Endothelial cell of umbilical vein (primary cell): ENCODE data around the gene SPINT2.

Source experiments
- CTCF ChIP-seq, 2 donors: IDR thresholded peaks; 1 replicate in 1 of 2; 2 replicates in 1 of 2; pipeline ENCODE4 v1.5.1; 2011; ENCODE audit warnings: low read length in 2 of 2, mild to moderate bottlenecking in 2 of 2, moderate library complexity in 2 of 2, control low read depth in 1 of 2, inconsistent platforms in 1 of 2, low read depth in 1 of 2; ENCODE audit not compliant: insufficient read depth in 1 of 2; ENCODE audit errors: extremely low read depth in 1 of 2
- EZH2 ChIP-seq: IDR thresholded peaks from 2 replicates; pipeline ENCODE4 v1.6.1; 2012; ENCODE audit warnings: borderline replicate concordance, low read depth, mild to moderate bottlenecking, moderate library complexity, low read length, inconsistent platforms; ENCODE audit not compliant: severe bottlenecking
- FOS ChIP-seq: IDR thresholded peaks from 2 replicates; pipeline ENCODE4 v1.6.1; 2011; ENCODE audit warnings: mild to moderate bottlenecking, low read length, moderate library complexity, borderline replicate concordance; ENCODE audit not compliant: insufficient read depth
- GATA2 ChIP-seq: IDR thresholded peaks from 2 replicates; pipeline ENCODE4 v1.7.0; 2011; ENCODE audit warnings: low read depth, mild to moderate bottlenecking, moderate library complexity, mixed read lengths, low read length; ENCODE audit not compliant: insufficient read length, insufficient read depth
- JUN ChIP-seq: IDR thresholded peaks from 2 replicates; pipeline ENCODE4 v1.6.1; 2011; ENCODE audit warnings: borderline replicate concordance, low read depth; ENCODE audit not compliant: insufficient read length, insufficient read depth
- MAX ChIP-seq: IDR thresholded peaks from 2 replicates; pipeline ENCODE4 v1.6.1; 2011; ENCODE audit not compliant: insufficient read depth, insufficient read length
- MYC ChIP-seq: IDR thresholded peaks from one replicate; pipeline ENCODE4 v1.6.1; 2011; ENCODE audit warnings: mild to moderate bottlenecking, low read depth, low read length
- POLR2A ChIP-seq: IDR thresholded peaks from 2 replicates; pipeline ENCODE4 v1.6.1; 2012; ENCODE audit warnings: low read depth, mild to moderate bottlenecking, control low read depth, low read length
- POLR2AphosphoS5 ChIP-seq: IDR thresholded peaks from 2 replicates; pipeline ENCODE4 v1.6.1; 2012; ENCODE audit warnings: low read depth, mild to moderate bottlenecking, control low read depth, low read length, moderate library complexity; ENCODE audit not compliant: insufficient read depth

DNA sequence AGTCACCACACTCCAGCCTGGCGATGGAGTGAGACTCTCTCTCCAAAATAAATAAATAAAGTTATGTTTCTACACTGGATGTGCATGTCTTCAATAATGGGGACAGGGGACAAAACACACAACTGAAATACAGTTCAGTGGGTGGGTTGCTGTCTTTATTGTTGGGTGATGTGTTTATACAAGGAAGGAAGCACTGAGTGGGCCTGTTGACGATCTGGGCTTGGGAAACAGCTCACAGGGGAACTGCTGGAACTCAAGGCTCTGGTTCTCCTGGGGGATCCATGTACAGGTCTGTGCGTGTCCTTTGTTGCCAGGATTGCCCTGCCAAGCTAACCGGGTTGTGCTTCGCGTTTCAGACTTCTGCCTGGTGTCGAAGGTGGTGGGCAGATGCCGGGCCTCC is 18.9 kb downstream of the SPINT2 start:
- no peak for TF ChIP-seq FOS
- no peak for TF ChIP-seq CTCF (IDR thresholded peaks at IDR 0.05; ENCODE audit: extremely low read depth in 1 of 2, insufficient read depth in 1 of 2, low read depth in 1 of 2, low read length in 2 of 2)
- no peak for TF ChIP-seq POLR2A
- TF ChIP-seq POLR2AphosphoS5, result no peak
- no peak for TF ChIP-seq EZH2
- no peak for TF ChIP-seq JUN
- no peak for TF ChIP-seq MYC
- no peak for TF ChIP-seq MAX
- TF ChIP-seq GATA2, result no peak
